Measurements from ENCODE around the gene CREB5. TPM values are rescaled to one million over a fixed set of nuclear protein-coding genes. Genes with fewer than 3 reads are reported as not detected.

The CREB5 gene
- total RNA-seq, 4 donors from 2014 or later = 16.8 to 22.4 (median 20.9) TPM

DNA sequence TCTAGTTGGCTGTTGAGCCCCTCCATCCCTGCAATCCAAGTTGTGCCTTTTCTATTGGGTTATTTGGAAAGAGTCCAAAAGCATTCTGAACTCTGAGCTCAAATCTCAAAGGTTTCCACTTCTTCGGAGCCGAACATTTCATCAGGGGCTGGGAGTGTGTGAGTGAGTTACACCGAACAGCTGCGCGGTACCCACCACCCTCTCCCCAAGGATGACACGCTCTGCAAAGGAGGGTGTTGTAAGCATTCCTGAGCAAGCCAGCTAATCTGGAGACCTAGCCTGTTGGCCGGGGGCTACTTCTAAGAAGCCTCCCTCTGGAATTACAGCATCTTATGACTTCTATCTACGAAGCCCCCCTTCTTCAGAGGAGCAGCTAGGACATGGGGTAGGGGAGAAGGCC, 270.5 kb downstream of the CREB5 start:
- H3K4me3 ChIP-seq = no peak overlapping the region
- peak overlapping the region in 2 of 4 donors; percentile 42 to 90 for H3K27ac ChIP-seq
- H3K4me1 ChIP-seq = peaks cover 0 to 52% (median 6%) of the 10 kb centered on the region in 4 donors
- no peaks in the 10 kb centered on the region for H3K36me3 ChIP-seq
- no peaks in the 10 kb centered on the region for H3K27me3 ChIP-seq
- WGBS, 2 donors = 49 to 63% methylated on average over 8 of the region's 8 CpGs
- no peak for DNase-seq (ENCODE audit: low spot score in 2 of 2)
- TF ChIP-seq CTCF (IDR thresholded peaks at IDR 0.05) (no peak), POLR2A (IDR thresholded peaks at IDR 0.05) (no peak), EP300 (IDR thresholded peaks at IDR 0.05) (no peak)
- H3K9me3 ChIP-seq = no peaks in the 10 kb centered on the region

GRCh38 chr7:28684650-28685241, 272.4 kb downstream of the CREB5 start:
- Histone ChIP-seq H3K27ac (peak overlapping the region; percentile 76 to 95 (median 86)), H3K4me1 (peaks cover 0 to 67% (median 8%) of the 10 kb centered on the region in 4 donors)

DNA sequence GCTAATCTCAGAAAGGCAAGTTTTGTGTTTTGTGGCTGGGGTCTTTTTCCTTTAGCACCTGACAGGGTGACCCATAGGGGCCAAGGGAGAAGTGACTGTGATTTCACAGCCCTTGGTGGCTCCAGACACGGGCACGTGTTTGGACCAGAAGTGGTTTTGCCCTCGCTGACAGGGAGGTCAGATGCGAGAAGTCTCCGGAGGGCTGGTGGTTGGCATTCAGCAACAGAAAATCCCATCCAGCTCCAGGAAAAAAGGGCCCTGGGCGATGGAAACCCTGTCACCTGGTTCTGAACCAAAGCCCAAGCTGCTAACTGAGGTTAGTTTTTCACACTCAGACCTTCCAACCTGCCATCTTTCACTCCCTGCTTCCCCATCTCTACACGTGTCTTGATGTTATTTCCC, 272.9 kb downstream of the CREB5 start:
- Histone ChIP-seq H3K27me3 (no peaks in the 10 kb centered on the region), H3K27ac (peak overlapping the region; percentile 76 to 95 (median 86)), H3K4me3 (peak overlapping the region in 2 of 4 donors; percentile 2 to 54), H3K36me3 (no peaks in the 10 kb centered on the region), H3K9me3 (no peaks in the 10 kb centered on the region), H3K4me1 (peaks cover 0 to 67% (median 8%) of the 10 kb centered on the region in 4 donors)
- WGBS, 2 donors = 36 to 41% methylated on average over 7 of the region's 7 CpGs
- TF ChIP-seq POLR2A (IDR thresholded peaks at IDR 0.05) = no peak
- no peak for TF ChIP-seq EP300 (IDR thresholded peaks at IDR 0.05)
- no peak for TF ChIP-seq CTCF (IDR thresholded peaks at IDR 0.05)
- DNase-seq (ENCODE audit: low spot score in 2 of 2) = no peak

More at GRCh38 chr7:28684650-28685241, 272.4 kb downstream of the CREB5 start:
- Histone ChIP-seq H3K9me3 (no peaks in the 10 kb centered on the region), H3K36me3 (no peaks in the 10 kb centered on the region), H3K27me3 (no peaks in the 10 kb centered on the region), H3K4me3 (peak overlapping the region in 1 of 4 donors; percentile 54)
- 44 to 56% methylated on average over 5 of the region's 5 CpGs for WGBS, 2 donors
- DNase-seq (ENCODE audit: low spot score in 2 of 2) = no peak
- peak in 1 of 2 donors; percentile 8 for TF ChIP-seq EP300 (IDR thresholded peaks at IDR 0.05)
- no peak for TF ChIP-seq POLR2A (IDR thresholded peaks at IDR 0.05)

DNA sequence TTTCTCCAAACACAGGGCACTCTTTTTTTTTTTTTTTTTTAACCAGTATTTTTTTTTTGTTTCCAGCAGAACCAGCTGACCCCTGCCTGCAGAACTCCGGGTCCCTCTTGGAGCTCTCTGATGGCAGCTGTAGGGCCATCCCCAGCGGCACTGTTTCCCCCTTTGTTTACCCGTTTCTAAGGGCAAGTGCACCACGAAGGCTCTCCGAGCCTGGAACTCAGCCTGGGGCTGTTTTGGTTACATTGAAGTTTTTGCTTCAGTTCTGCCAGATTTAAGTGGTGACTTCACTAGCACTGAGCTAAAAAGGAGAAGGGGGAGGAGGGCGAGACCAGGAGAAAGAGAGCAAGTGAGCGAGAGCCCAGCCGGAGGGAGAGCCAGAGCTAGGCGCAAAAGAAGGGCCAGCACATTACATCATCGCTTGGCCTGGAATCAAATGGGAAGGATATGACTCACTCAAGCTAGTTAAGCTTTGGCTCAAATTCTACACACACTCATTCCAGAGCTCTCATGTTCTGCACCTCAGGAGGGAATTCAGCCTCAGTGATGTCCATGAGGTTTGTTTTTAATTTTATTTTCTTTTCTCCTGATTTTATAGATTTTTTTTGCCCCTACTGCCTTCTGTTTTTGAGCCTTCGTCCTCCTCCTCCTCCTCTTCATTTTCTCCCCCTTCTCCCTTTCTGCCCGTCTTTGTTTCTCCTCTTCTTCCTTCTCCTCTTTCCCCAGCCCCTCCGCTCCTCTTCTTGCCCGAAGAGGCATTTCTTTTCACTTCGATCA, 273.5 kb downstream of the CREB5 start:
- peak; percentile 54 to 81 for TF ChIP-seq POLR2A (IDR thresholded peaks at IDR 0.05)
- TF ChIP-seq CTCF (IDR thresholded peaks at IDR 0.05) = no peak
- TF ChIP-seq EP300 (IDR thresholded peaks at IDR 0.05) = peak in 1 of 2 donors; percentile 99
- H3K4me1 ChIP-seq = peaks cover 0 to 67% (median 8%) of the 10 kb centered on the region in 4 donors
- H3K27me3 ChIP-seq = no peaks in the 10 kb centered on the region
- peak; percentile 89 to 98 for DNase-seq (ENCODE audit: low spot score in 2 of 2)
- H3K4me3 ChIP-seq = peak overlapping the region; percentile 23 to 54 (median 46)
- H3K27ac ChIP-seq = peak overlapping the region; percentile 76 to 95 (median 86)
- 1 to 2% methylated on average over 15 of the region's 15 CpGs for WGBS, 2 donors
- no peaks in the 10 kb centered on the region for H3K36me3 ChIP-seq
- no peaks in the 10 kb centered on the region for H3K9me3 ChIP-seq

DNA sequence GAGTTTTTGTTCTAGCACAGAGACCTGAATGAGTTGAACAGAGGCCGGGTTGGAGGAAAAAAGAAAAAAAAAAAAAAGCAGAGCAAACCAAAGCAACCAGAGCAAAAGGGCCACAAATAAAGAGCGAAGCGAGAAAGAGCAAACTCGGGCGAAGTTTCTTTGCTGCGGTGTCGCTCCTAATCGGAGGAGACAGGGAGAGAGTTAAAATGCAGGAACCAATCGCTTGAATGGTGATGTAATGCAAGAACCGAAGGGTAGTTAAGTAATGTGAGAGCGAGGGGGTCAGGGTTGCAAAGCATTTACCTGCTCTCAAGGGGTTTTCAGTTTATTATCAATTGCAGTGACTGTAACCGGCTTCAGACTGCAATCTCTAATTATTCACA, 274.1 kb downstream of the CREB5 start:
- Histone ChIP-seq H3K27ac (peak overlapping the region; percentile 76 to 95 (median 86)), H3K4me1 (peaks cover 0 to 67% (median 8%) of the 10 kb centered on the region in 4 donors), H3K4me3 (peak overlapping the region; percentile 23 to 54 (median 46)), H3K27me3 (no peaks in the 10 kb centered on the region), H3K9me3 (no peaks in the 10 kb centered on the region), H3K36me3 (no peaks in the 10 kb centered on the region)
- no peak for TF ChIP-seq EP300 (IDR thresholded peaks at IDR 0.05)
- WGBS, 2 donors = 1% methylated on average over 12 of the region's 12 CpGs
- DNase-seq (ENCODE audit: low spot score in 2 of 2) = peak in 1 of 2 donors; percentile 36

- WGBS, 2 donors = 44 to 50% methylated on average over 4 of the region's 4 CpGs
- Histone ChIP-seq H3K27ac (peak overlapping the region in 2 of 4 donors; percentile 90 to 95), H3K4me3 (peak overlapping the region in 1 of 4 donors; percentile 54), H3K36me3 (no peaks in the 10 kb centered on the region), H3K9me3 (no peaks in the 10 kb centered on the region), H3K27me3 (no peaks in the 10 kb centered on the region), H3K4me1 (peaks cover 0 to 64% (median 8%) of the 10 kb centered on the region in 4 donors)
- no peak for DNase-seq (ENCODE audit: low spot score in 2 of 2)
- TF ChIP-seq POLR2A (IDR thresholded peaks at IDR 0.05) = no peak
These were observed 275.2 kb downstream of the CREB5 start for GRCh38 chr7:28687537-28687936.
